Measurements from ENCODE around the gene ASB7. TPM values are rescaled to one million over a fixed set of nuclear protein-coding genes. Genes with fewer than 3 reads are reported as not detected.

The ASB7 gene
- total RNA-seq, 1 donor from 2014 or later: 18.0 TPM

GRCh38 chr15:100638177-100638730 is 35.9 kb downstream of the ASB7 start:
- Mint-ChIP-seq H3K36me3 (ENCODE audit: low read depth) (no peaks in the 10 kb centered on the region), H3K27me3 (ENCODE audit: low read depth) (no peaks in the 10 kb centered on the region), H3K27ac (no peak overlapping the region), H3K9me3 (no peaks in the 10 kb centered on the region), H3K4me3 (ENCODE audit: low read depth) (no peak overlapping the region), H3K4me1 (ENCODE audit: low read depth) (no peaks in the 10 kb centered on the region)
- no peak for DNase-seq (ENCODE audit: low spot score)
- intact Hi-C loops (cut with micrococcal nuclease): no loop called here

- H3K4me1 Mint-ChIP-seq (ENCODE audit: low read depth): no peaks in the 10 kb centered on the region
- H3K27me3 Mint-ChIP-seq (ENCODE audit: low read depth): no peaks in the 10 kb centered on the region
- no peak overlapping the region for H3K4me3 Mint-ChIP-seq (ENCODE audit: low read depth)
- no peak overlapping the region for H3K27ac Mint-ChIP-seq
- DNase-seq (ENCODE audit: low spot score): no peak
- H3K36me3 Mint-ChIP-seq (ENCODE audit: low read depth): no peaks in the 10 kb centered on the region
- H3K9me3 Mint-ChIP-seq: no peaks in the 10 kb centered on the region
- intact Hi-C loops (cut with micrococcal nuclease): no loop called here
Measured at GRCh38 chr15:100642213-100642949, 40.0 kb downstream of the ASB7 start.

- Mint-ChIP-seq H3K27me3 (ENCODE audit: low read depth) (no peaks in the 10 kb centered on the region), H3K27ac (no peak overlapping the region), H3K4me3 (ENCODE audit: low read depth) (no peak overlapping the region), H3K4me1 (ENCODE audit: low read depth) (no peaks in the 10 kb centered on the region), H3K9me3 (no peaks in the 10 kb centered on the region), H3K36me3 (ENCODE audit: low read depth) (no peaks in the 10 kb centered on the region)
- no peak for DNase-seq (ENCODE audit: low spot score)
- intact Hi-C loops (cut with micrococcal nuclease): no loop called here
Measured at GRCh38 chr15:100642950-100643338, 40.6 kb downstream of the ASB7 start.

- DNase-seq (ENCODE audit: low spot score): no peak
- Mint-ChIP-seq H3K4me3 (ENCODE audit: low read depth) (no peak overlapping the region), H3K36me3 (ENCODE audit: low read depth) (peaks cover 8% of the 10 kb centered on the region), H3K27me3 (ENCODE audit: low read depth) (no peaks in the 10 kb centered on the region), H3K4me1 (ENCODE audit: low read depth) (no peaks in the 10 kb centered on the region), H3K9me3 (no peaks in the 10 kb centered on the region), H3K27ac (no peak overlapping the region)
- intact Hi-C loops (cut with micrococcal nuclease): no loop called here
Measured at GRCh38 chr15:100645671-100646070, 43.3 kb downstream of the ASB7 start.

GRCh38 chr15:100648951-100649350 is 46.6 kb downstream of the ASB7 start:
- Mint-ChIP-seq H3K27ac (no peak overlapping the region), H3K4me1 (ENCODE audit: low read depth) (no peaks in the 10 kb centered on the region), H3K9me3 (no peaks in the 10 kb centered on the region), H3K36me3 (ENCODE audit: low read depth) (peaks cover 15% of the 10 kb centered on the region), H3K4me3 (ENCODE audit: low read depth) (no peak overlapping the region), H3K27me3 (ENCODE audit: low read depth) (no peaks in the 10 kb centered on the region)
- intact Hi-C loops (cut with micrococcal nuclease): no loop called here
- DNase-seq (ENCODE audit: low spot score): no peak

- no peak overlapping the region for H3K27ac Mint-ChIP-seq
- no peak overlapping the region for H3K4me3 Mint-ChIP-seq (ENCODE audit: low read depth)
- DNase-seq (ENCODE audit: low spot score): no peak
- H3K36me3 Mint-ChIP-seq (ENCODE audit: low read depth): peaks cover 15% of the 10 kb centered on the region
- no peaks in the 10 kb centered on the region for H3K9me3 Mint-ChIP-seq
- no peaks in the 10 kb centered on the region for H3K4me1 Mint-ChIP-seq (ENCODE audit: low read depth)
- intact Hi-C loops (cut with micrococcal nuclease): no loop called here
- no peaks in the 10 kb centered on the region for H3K27me3 Mint-ChIP-seq (ENCODE audit: low read depth)
Measured at GRCh38 chr15:100650685-100651084, 48.3 kb downstream of the ASB7 start.

GRCh38 chr15:100651253-100651652 is 48.9 kb downstream of the ASB7 start:
- Mint-ChIP-seq H3K9me3 (no peaks in the 10 kb centered on the region), H3K4me3 (ENCODE audit: low read depth) (no peak overlapping the region), H3K36me3 (ENCODE audit: low read depth) (peaks cover 15% of the 10 kb centered on the region), H3K27me3 (ENCODE audit: low read depth) (no peaks in the 10 kb centered on the region), H3K27ac (no peak overlapping the region), H3K4me1 (ENCODE audit: low read depth) (no peaks in the 10 kb centered on the region)
- intact Hi-C loops (cut with micrococcal nuclease): no loop called here
- no peak for DNase-seq (ENCODE audit: low spot score)

GRCh38 chr15:100652116-100652515 is 49.7 kb downstream of the ASB7 start:
- intact Hi-C loops (cut with micrococcal nuclease): no loop called here
- Mint-ChIP-seq H3K27ac (no peak overlapping the region), H3K9me3 (no peaks in the 10 kb centered on the region), H3K36me3 (ENCODE audit: low read depth) (peaks cover 15% of the 10 kb centered on the region), H3K27me3 (ENCODE audit: low read depth) (no peaks in the 10 kb centered on the region), H3K4me1 (ENCODE audit: low read depth) (no peaks in the 10 kb centered on the region), H3K4me3 (ENCODE audit: low read depth) (no peak overlapping the region)
- DNase-seq (ENCODE audit: low spot score): no peak

- Mint-ChIP-seq H3K27ac (no peak overlapping the region), H3K36me3 (ENCODE audit: low read depth) (peaks cover 11% of the 10 kb centered on the region), H3K9me3 (no peaks in the 10 kb centered on the region), H3K4me1 (ENCODE audit: low read depth) (no peaks in the 10 kb centered on the region), H3K4me3 (ENCODE audit: low read depth) (no peak overlapping the region), H3K27me3 (ENCODE audit: low read depth) (no peaks in the 10 kb centered on the region)
- intact Hi-C loops (cut with micrococcal nuclease): no loop called here
- no peak for DNase-seq (ENCODE audit: low spot score)
Measured at GRCh38 chr15:100653608-100654007, 51.2 kb downstream of the ASB7 start.

GRCh38 chr15:100658895-100659294 is 56.5 kb downstream of the ASB7 start:
- no peak for DNase-seq (ENCODE audit: low spot score)
- H3K27me3 Mint-ChIP-seq (ENCODE audit: low read depth): peaks cover 3% of the 10 kb centered on the region
- H3K36me3 Mint-ChIP-seq (ENCODE audit: low read depth): no peaks in the 10 kb centered on the region
- intact Hi-C loops (cut with micrococcal nuclease): no loop called here
- no peak overlapping the region for H3K4me3 Mint-ChIP-seq (ENCODE audit: low read depth)
- H3K27ac Mint-ChIP-seq: no peak overlapping the region
- no peaks in the 10 kb centered on the region for H3K4me1 Mint-ChIP-seq (ENCODE audit: low read depth)
- no peaks in the 10 kb centered on the region for H3K9me3 Mint-ChIP-seq

GRCh38 chr15:100661156-100661555 is 58.8 kb downstream of the ASB7 start:
- H3K27me3 Mint-ChIP-seq (ENCODE audit: low read depth): peaks cover 10% of the 10 kb centered on the region
- H3K36me3 Mint-ChIP-seq (ENCODE audit: low read depth): no peaks in the 10 kb centered on the region
- H3K4me1 Mint-ChIP-seq (ENCODE audit: low read depth): no peaks in the 10 kb centered on the region
- no peak for DNase-seq (ENCODE audit: low spot score)
- H3K4me3 Mint-ChIP-seq (ENCODE audit: low read depth): no peak overlapping the region
- H3K27ac Mint-ChIP-seq: no peak overlapping the region
- intact Hi-C loops (cut with micrococcal nuclease): no loop called here
- H3K9me3 Mint-ChIP-seq: no peaks in the 10 kb centered on the region

- H3K36me3 Mint-ChIP-seq (ENCODE audit: low read depth): no peaks in the 10 kb centered on the region
- DNase-seq (ENCODE audit: low spot score): no peak
- H3K4me1 Mint-ChIP-seq (ENCODE audit: low read depth): no peaks in the 10 kb centered on the region
- no peak overlapping the region for H3K27ac Mint-ChIP-seq
- H3K9me3 Mint-ChIP-seq: no peaks in the 10 kb centered on the region
- H3K4me3 Mint-ChIP-seq (ENCODE audit: low read depth): no peak overlapping the region
- H3K27me3 Mint-ChIP-seq (ENCODE audit: low read depth): peaks cover 10% of the 10 kb centered on the region
- intact Hi-C loops (cut with micrococcal nuclease): no loop called here
Measured at GRCh38 chr15:100663086-100663914, 60.9 kb downstream of the ASB7 start.

GRCh38 chr15:100663915-100664281 is 61.5 kb downstream of the ASB7 start:
- Mint-ChIP-seq H3K27ac (no peak overlapping the region), H3K4me1 (ENCODE audit: low read depth) (no peaks in the 10 kb centered on the region), H3K27me3 (ENCODE audit: low read depth) (peaks cover 10% of the 10 kb centered on the region), H3K9me3 (no peaks in the 10 kb centered on the region), H3K4me3 (ENCODE audit: low read depth) (no peak overlapping the region), H3K36me3 (ENCODE audit: low read depth) (no peaks in the 10 kb centered on the region)
- intact Hi-C loops (cut with micrococcal nuclease): no loop called here
- DNase-seq (ENCODE audit: low spot score): no peak

All from activated T-helper 2 cell treated with anti-CD3 and anti-CD28 coated beads, Interferon-gamma antibody, Interleukin-2, Interleukin-4, amounts not matched to agents 10 μg/mL and 5 μg/mL and 100 μg/mL, durations not matched to agents 14 hours and 24 hours and 36 hours (primary cell).